ENCODE measurements around the gene DGCR8.

DGCR8 gene

DNA sequence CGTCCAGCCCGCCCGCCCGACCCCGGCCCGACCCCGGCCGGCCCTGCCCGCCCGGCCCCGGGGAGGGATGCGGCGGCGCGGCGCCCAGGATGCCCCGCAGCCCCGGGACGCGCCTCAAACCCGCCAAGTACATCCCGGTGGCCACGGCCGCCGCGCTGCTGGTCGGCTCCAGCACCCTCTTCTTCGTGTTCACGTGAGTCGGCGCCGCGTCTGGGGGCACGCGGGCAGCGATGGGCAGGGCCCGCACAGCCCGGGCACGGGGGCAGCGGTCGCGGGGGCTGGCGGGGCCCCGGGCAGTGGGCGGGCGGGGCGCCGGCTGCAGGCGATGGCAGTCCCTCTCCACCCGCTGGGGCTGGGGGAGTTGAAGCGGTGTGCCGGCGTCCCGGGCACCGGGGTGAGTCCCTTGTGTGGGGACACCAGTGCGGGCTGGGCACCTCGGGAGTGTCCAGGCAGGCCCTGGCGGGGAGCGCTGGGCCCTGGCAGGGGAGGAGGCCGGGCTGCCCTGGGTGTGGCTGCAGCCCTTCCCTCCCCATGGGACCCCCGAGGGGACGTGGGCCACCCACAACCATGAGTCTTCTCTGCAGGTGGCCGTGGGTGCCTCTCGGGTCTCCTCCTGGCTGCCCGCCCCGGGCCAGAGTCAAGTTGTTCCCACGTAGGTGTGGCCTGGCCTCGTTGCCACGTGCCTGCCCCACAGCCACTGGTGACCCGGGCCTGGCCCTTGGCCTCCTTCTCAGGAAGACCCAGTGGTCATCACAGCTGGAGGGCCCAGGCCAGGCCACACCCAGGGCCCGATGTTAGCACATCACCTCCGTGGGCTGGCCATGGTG lies 52.0 kb downstream of the DGCR8 start:
- no peak overlapping the region for H3K9ac ChIP-seq (ENCODE audit: low read length)
- H3K79me2 ChIP-seq (ENCODE audit: insufficient read depth, low read length), result no peaks in the 10 kb centered on the region
- no peak overlapping the region for H3K4me3 ChIP-seq (ENCODE audit: insufficient read depth, low read length, poor library complexity, severe bottlenecking)
- H3K27me3 ChIP-seq (ENCODE audit: low read length), result no peaks in the 10 kb centered on the region
- no peak overlapping the region for H2AFZ ChIP-seq (ENCODE audit: low read depth, low read length, severe bottlenecking)
- H3K36me3 ChIP-seq (ENCODE audit: low read length), result no peaks in the 10 kb centered on the region
- no peak overlapping the region for H3K27ac ChIP-seq (ENCODE audit: low read depth, low read length)
- no peaks in the 10 kb centered on the region for H3F3A ChIP-seq (ENCODE audit: insufficient read depth)
- H3K9me3 ChIP-seq (ENCODE audit: insufficient read depth, low read length), result no peaks in the 10 kb centered on the region
- H3K9me2 ChIP-seq (replicated peaks; ENCODE audit: insufficient read depth, low read length), result no peaks in the 10 kb centered on the region
- H3K4me2 ChIP-seq (ENCODE audit: low read depth, low read length, poor library complexity, severe bottlenecking), result peak overlapping the region; percentile 17
- H4K20me1 ChIP-seq (ENCODE audit: low read depth, low read length), result no peaks in the 10 kb centered on the region
- TF ChIP-seq EZH2phosphoT487 (conservative IDR thresholded peaks at IDR 0.05; ENCODE audit: low read length) (no peak), CTCF (IDR thresholded peaks at IDR 0.05; ENCODE audit: insufficient read depth, low read length, poor library complexity, severe bottlenecking) (no peak)

- H3K4me2 ChIP-seq (ENCODE audit: low read depth, low read length, poor library complexity, severe bottlenecking), result no peak overlapping the region
- H3F3A ChIP-seq (ENCODE audit: insufficient read depth), result no peaks in the 10 kb centered on the region
- no peak overlapping the region for H2AFZ ChIP-seq (ENCODE audit: low read depth, low read length, severe bottlenecking)
- H4K20me1 ChIP-seq (ENCODE audit: low read depth, low read length), result no peaks in the 10 kb centered on the region
- no peaks in the 10 kb centered on the region for H3K36me3 ChIP-seq (ENCODE audit: low read length)
- no peaks in the 10 kb centered on the region for H3K9me2 ChIP-seq (replicated peaks; ENCODE audit: insufficient read depth, low read length)
- no peaks in the 10 kb centered on the region for H3K79me2 ChIP-seq (ENCODE audit: insufficient read depth, low read length)
- no peak overlapping the region for H3K27ac ChIP-seq (ENCODE audit: low read depth, low read length)
- no peak overlapping the region for H3K9ac ChIP-seq (ENCODE audit: low read length)
- no peak overlapping the region for H3K4me3 ChIP-seq (ENCODE audit: insufficient read depth, low read length, poor library complexity, severe bottlenecking)
- H3K27me3 ChIP-seq (ENCODE audit: low read length), result no peaks in the 10 kb centered on the region
- no peaks in the 10 kb centered on the region for H3K9me3 ChIP-seq (ENCODE audit: insufficient read depth, low read length)
- TF ChIP-seq EZH2phosphoT487 (conservative IDR thresholded peaks at IDR 0.05; ENCODE audit: low read length) (no peak), CTCF (IDR thresholded peaks at IDR 0.05; ENCODE audit: insufficient read depth, low read length, poor library complexity, severe bottlenecking) (no peak)
These were observed 52.7 kb downstream of the DGCR8 start for GRCh38 chr22:20132686-20133246.

GRCh38 chr22:20133930-20134549 lies 54.0 kb downstream of the DGCR8 start:
- H3F3A ChIP-seq (ENCODE audit: insufficient read depth), result no peaks in the 10 kb centered on the region
- no peaks in the 10 kb centered on the region for H3K9me2 ChIP-seq (replicated peaks; ENCODE audit: insufficient read depth, low read length)
- H3K4me2 ChIP-seq (ENCODE audit: low read depth, low read length, poor library complexity, severe bottlenecking), result no peak overlapping the region
- H2AFZ ChIP-seq (ENCODE audit: low read depth, low read length, severe bottlenecking), result no peak overlapping the region
- H3K36me3 ChIP-seq (ENCODE audit: low read length), result no peaks in the 10 kb centered on the region
- no peaks in the 10 kb centered on the region for H3K27me3 ChIP-seq (ENCODE audit: low read length)
- no peaks in the 10 kb centered on the region for H3K9me3 ChIP-seq (ENCODE audit: insufficient read depth, low read length)
- H3K27ac ChIP-seq (ENCODE audit: low read depth, low read length), result no peak overlapping the region
- no peaks in the 10 kb centered on the region for H3K79me2 ChIP-seq (ENCODE audit: insufficient read depth, low read length)
- H3K9ac ChIP-seq (ENCODE audit: low read length), result no peak overlapping the region
- no peaks in the 10 kb centered on the region for H4K20me1 ChIP-seq (ENCODE audit: low read depth, low read length)
- TF ChIP-seq EZH2phosphoT487 (conservative IDR thresholded peaks at IDR 0.05; ENCODE audit: low read length), result no peak
- TF ChIP-seq CTCF (IDR thresholded peaks at IDR 0.05; ENCODE audit: insufficient read depth, low read length, poor library complexity, severe bottlenecking), result no peak
- H3K4me3 ChIP-seq (ENCODE audit: insufficient read depth, low read length, poor library complexity, severe bottlenecking), result no peak overlapping the region

Measured in SU-DHL-6 (cell line).